GM21717 (cell line): ENCODE results near the gene ME3.

Experiments used
- ATAC-seq: cut with Tn5 transposase; IDR thresholded peaks from one replicate; pipeline ENCODE4 v1.9.1; 2021; ENCODE audit warnings: mild to moderate bottlenecking, moderate library complexity; ENCODE audit not compliant: unreplicated experiment

Gene ME3

DNA sequence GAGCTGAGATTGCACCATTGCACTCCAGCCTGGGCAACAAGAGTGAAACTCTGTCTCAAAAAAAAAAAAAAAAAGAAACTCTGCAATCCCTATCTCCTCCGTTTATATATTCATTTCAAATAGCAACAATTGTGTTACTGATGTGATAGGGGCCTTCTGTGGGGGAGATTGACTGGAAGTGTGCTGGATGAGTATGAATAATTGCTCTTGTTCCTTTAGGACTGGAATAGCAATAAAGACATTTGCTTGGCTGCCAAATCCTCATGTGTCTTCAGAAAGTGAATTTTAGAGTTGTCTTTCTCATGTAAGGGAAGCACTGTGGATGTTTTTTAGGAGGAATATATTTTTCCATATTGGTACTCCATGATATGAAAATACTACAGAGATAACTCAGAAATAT, 21.1 kb upstream of the ME3 start:
- no peak for ATAC-seq

DNA sequence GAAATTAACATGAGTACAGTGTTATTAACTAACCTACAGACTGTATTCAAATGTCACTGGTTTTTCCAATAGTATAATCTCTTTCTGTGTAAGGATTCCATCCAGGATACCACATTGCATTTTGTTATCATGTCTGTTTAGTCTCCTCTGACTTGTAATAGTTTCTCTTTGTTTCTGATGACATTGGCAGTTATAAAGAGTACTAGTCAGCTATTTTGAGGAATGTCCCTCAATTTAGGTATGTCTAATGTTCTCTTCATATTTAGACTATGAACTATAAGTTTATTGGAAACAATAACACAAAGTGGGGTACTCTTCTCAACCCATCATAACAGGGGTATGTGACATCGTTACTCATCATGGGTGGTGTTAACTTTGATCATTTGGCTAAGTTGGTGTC, 20.3 kb upstream of the ME3 start:
- no peak for ATAC-seq

DNA sequence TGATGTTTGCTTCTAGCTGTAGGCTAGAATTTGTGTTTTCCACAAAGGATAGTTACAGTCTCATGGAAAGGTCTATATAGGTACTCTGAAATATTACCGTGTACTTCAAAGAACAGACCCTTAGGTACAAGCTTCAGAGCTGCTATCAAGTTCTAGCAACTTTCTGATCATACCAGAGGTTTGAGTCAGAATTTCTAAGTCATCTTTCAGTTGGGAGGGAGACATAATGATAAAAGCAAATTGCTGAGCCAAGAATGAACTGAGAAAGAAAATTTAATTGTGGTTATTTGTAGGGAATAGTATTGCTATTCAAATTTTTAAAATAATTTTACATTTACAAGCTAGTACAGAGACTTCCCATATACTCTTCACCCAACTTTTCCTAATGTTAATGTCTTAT, 19.9 kb upstream of the ME3 start:
- ATAC-seq: no peak

DNA sequence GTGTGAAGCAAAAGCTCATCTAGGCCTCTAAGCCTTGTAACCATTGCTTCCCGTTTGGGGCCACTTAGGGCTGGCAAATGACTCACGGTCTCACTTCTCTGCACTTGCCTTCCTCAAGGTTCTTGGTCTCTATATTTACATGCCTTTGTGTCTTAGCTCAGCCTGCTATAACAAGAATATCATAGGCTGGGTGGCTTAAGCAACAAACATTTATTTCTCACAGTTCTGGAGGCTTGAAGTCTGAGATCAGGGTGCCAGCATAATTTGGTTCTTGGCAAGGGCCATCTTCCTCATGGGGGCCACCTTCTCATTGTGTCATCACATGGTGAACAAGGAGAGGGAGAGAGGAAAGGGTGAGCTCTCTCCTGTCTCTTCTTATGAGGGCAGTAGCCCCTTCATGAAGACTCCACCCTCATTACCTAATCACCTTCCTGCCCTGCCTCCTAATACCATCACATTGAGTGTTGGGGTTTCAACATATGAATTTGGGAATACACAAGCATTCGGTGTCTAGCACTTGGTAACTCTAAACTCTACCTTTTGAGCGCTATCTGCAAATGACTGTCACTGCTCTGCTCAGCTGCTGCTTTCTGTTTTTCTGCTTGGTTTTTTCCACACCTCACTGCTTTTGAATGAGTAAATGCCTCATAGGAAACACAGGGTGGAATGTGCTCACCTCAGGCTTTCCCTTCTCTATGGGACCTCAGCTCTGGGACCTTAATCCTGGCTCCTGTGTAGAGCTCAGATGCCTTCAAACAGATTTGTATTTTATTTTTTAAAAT, 16.2 kb upstream of the ME3 start:
- peak; percentile 95 for ATAC-seq

DNA sequence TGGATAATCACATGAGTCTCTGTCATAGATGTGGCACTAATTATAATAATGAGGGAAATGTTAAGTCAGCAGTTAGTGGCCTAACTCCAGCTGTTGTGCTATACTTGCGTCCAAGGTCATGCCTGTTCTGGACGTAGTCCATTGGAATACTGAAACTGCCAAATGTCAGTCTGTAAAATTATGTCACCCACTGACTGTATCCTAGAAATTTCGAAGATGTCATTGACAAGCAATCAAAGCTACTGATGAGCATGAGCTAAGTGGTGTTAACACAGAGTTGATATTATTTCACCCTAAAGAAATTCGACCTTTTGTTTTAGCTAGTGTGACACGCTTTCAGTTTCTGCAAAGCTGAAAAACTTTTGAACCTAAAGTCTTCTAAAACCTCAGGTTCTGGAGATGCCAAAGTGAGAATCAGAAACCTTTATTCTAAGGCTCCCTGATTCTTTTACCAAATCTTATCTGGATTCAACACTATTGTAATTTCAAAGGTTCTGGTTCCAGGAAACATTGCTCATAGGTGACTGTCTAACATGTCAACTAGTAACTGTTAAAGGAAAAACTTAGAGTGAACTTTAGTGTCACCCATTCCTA, 14.9 kb upstream of the ME3 start:
- no peak for ATAC-seq

DNA sequence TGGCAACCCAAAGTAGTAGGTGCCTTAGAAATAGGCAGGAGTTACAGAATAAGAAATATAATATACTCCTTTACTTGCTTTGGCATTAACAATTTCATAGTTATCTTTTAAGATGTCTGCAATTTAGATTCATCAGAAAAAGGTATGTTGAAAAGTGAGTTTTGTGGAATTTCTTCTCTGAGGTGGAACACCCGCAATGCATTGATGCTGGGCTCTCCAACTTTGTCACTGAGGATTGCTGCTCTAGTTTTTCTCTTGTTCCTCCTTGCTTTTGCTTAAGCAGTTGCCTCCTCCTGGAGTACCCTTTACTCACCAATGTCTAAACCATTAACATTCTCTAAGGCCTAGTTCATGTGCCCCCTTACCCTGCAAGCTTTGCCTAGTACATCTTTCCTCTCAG, 14.1 kb upstream of the ME3 start:
- ATAC-seq: no peak

DNA sequence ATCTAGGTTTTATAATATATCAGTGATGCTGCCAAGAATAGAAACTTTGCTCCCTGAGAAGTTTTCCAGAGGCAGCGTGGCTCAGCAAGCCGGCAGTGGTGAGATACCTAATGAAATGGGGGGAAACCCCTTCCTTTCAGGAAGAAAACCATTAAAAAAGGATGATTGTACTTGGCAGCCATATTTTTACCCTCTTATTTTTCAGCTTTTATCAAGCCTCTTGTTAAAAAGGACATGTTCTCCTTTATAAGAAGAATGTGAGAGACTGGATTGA, 9.0 kb upstream of the ME3 start:
- no peak for ATAC-seq

DNA sequence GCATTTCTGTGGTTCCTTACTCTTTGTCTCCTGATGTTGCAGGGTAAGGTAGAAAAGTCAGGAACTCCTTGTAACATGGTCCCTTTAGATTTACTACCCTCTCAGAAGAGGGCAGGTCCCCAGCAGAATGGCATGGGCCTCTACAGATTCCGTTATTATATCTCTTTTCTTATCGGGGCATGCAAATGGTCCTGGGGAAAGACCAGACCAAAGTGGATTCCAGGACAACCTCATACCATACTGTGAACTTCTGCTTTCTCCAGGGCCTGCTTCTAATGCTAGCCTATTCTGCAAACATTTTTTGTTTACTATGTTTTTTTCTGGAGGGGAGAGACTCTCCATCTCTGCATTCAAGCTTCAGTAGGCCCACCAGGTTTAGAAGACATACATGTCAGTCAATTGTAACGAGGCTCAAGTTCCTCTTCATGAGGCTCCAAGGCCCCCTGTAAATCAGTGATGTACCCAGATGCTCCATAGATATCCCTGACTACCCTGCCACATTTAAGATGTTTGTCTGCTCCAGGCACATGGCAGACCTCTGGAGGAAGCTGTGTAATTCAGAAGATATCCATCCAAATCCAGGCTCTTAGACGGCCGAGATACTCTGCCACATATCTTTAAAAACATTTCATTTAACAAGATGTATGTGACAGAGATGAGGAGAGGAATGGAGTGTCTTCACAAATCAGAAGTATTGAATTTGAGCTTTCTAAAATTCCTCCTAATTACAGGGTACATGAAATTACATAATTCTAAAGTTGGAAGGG, 8.5 kb upstream of the ME3 start:
- no peak for ATAC-seq

DNA sequence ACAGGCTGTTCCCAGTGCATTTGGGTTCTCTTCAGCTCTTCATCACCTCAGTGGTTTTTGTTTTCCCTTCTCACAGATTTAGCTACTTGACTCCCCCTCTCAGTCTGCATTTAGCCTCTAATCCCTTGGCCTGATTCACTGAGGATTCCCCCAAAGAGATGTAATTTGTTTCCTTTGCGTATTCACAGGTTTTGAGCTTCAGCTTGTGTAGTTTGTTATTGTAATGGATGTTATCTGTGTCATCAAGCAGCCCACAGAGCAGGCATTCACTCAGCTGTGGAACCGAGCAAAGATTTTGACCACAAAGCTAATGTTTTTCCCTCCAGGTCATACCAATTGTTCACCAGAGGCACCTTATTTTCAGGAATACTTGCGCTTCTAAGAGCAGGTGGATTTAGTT, 6.4 kb upstream of the ME3 start:
- no peak for ATAC-seq

DNA sequence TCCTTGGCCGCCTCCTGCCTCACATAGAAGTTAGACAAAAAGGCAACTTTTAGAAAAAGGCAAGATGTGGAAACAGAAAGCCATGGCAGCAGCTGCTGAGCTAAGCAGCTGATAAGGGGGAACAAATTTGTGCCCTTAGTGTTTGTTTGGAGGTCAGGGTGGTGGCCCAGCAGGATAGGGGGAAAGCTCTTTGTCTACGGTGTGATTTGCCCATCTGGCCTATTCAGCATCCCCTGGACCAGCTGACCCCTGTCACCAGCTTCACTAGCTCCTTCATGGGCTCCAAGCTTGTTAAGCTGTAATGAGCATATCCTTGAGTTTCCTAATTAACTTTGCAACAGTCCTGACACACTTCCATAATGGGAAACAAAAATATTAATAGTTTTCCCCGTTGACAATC, 5.9 kb upstream of the ME3 start:
- ATAC-seq: no peak

DNA sequence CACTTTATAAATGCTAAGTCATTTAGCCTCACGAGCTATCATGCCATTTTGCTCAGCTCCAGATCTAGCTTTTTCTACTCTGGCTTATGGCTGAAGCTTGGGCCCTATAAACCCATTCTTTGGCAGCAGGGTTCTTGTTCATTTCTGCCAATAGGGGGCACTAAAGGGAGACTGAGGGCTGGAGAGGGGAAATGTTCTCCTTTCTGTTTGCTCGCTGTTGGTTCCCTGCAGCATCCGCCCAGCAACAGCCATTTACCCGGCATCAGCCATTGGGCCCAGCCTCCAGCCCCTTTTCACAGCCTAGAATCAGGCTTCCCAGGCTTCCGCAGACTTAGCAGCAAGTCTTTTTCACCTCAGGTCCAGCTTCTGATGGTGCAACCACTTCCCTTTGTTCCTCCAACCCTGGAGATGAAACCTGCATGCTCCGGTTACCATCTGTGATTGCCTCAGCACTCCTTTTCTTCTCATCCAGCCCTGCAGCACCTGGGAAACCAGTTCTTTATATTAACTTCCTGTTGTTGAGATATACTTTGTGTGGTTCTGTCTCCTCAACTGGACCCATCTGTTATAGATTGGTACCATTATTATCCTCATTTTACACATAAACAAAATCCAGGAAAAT, 4.2 kb upstream of the ME3 start:
- ATAC-seq: no peak

DNA sequence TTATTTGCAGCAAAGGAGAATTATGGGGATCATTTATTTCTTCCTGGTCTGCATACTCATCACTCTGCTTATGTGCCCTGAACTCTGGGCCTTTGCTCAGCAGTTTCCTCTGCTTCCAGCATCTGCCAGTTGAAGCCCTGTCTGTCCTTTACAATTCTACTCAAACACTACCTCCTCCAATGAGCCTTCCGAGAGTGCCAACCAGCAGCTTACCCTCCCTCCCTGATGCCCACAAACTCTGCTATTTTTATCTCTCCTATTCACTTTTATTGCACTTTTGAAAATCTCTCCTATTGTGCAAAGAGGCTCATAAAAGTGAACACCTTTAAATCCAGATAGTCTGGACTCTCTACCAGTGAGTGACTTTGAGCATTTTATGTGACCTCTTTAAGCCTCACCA, 3.6 kb upstream of the ME3 start:
- ATAC-seq: no peak

DNA sequence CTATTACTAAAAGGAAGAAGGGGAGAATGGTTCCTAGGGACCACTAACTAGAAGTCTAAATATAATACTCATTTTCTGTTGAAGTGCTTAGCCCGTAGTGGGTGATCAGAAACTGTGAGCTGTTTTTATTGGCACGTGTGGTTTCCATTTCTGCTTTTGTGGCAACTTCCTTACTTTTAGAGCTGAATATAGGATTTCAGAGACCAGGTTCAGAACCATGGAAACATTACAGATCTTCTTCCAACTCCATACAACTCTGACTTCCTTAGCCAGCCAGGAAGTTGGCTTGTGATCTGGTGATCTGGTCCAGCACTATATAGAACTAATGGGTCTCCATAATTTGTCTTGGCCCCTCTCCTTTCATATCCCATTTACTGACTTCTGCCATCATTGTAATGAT, 2.6 kb upstream of the ME3 start:
- ATAC-seq: no peak

DNA sequence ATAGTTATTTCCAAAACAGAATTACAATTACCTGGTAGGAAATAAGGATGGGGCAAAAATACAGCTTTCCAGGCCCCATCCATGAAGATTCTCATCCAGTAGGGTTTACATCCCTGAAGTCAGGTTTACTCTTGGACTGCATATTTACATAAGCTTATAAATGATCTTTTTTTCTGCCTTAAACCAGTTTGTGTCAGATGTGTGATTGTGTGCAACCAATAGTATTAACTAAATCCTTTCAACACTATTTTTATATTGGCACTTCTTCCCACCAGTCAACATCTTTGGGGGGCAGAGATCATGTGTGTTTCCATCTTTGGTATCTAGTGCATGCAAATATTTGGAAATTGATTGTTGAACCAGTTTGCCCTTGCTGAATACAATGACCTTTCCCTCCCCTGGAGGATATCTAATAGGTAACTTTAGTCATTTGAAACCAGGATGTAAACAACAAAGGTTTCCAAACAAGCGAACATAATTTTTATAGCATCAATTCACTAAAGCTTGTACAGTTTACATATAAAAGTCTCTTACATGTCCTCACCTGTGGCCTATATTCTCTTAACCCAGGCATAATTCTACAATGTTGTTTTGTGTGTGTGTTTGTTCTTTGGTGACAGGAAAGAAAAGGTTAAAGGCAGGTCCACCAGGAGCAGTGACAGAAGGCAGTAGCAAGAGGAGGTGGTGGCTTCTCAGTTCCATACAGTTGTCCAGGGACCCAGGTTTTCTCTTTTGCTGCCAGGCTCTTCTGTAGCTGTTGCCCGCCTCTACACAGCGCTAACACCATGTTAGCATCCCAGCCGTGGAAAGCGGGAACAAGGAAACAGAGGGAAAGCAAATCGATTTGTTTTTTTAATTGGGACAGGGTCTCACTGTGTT, 1.7 kb upstream of the ME3 start:
- ATAC-seq: no peak

DNA sequence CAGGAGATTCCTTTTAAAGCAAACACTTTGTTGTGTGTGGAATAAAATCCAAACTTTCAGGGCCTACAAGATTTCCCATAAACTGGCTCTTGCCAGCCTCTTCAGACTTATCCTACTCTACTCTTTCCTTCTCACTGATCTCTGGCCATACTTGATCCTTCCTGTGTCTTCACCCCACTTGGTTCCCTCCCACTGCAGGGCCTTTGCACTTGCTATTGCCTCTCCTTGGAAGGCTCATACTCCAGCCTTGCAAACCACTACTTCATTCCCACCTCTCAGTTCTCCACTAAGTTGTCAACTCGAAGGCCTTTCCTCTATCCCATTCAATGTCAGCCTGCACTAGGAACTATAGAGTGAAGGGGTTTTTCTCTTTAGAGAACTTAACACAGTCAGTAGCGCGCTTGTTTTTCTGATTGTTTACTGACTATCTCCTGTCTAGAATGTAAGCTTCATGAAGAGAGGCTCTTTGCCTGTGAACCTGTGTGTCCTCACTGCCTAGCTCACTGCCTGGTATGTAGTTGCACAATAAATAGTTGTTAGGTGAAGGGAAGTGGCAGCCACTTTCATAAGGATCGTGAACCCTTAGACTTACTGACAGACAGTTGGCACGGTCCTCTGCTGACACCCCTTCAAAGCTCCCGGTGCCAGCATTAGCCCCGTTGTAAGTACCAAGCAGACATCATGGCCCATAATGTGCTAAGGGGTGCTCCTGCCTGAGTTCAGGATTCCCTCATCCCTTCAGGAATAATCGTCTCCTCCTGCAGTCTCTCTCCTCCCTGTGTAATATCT, 833 bp upstream of the ME3 start:
- ATAC-seq: no peak

DNA sequence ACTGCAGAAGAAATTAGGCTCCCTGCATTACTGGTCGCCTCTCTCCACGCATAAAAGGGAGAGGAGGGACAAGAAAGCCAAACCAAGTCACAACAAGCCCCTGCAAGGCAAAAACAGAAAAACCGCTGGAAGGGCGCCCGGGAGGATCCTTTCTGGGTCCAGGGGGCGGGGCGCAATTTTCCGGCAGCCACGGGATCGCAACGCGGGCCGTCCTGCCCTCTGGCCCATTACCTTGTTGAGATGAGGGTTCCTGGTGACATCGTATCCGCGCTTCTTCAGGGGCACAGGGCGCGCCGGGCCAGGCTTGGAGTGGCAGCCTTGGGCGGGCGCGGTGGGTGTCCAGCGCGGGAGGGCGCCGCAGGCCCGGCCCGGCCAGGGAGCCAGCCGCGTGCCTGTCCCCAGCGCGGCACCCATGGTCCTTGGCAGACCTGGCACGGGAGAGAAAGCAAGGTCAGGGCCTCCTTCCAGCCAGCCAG, 847 bp downstream of the ME3 start:
- no peak for ATAC-seq

DNA sequence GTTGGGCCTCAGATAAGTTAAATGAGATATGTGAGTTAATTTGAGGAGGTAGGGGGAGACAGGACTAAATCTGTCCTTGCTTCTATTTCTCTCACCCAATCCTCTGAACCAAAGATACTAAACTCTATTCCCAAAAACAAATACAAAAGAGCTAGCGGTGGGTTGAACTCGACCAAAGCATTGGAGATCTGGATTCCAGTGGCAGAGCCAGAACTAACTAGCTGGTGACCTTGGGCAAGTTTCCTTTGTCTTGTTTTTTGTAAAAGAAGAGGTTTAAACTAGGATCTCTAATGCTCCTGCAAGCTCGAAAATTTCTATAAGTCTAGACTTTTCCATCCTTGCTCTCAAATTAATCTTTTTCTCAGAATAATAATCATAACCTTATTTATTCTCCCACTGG, 1.5 kb downstream of the ME3 start:
- ATAC-seq: no peak

DNA sequence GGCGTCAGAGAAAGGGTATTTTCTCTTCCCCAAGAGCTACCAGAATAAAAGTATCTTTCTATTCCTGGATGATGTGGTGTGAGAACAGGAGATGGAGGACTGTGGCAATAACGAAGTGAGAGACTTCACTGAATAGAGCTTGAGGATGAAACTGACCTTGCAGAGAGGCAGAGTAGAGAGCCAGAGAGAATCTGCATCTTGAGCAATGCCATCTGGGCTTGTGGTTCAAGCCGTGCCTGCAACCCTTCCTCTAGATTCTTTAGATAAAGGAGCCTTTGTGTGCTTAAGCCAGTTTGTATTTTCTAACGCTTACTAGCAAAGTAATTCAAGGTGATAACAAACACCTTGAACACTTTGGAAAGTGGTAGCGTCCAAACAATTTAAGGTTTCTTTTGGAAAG, 2.2 kb downstream of the ME3 start:
- no peak for ATAC-seq

DNA sequence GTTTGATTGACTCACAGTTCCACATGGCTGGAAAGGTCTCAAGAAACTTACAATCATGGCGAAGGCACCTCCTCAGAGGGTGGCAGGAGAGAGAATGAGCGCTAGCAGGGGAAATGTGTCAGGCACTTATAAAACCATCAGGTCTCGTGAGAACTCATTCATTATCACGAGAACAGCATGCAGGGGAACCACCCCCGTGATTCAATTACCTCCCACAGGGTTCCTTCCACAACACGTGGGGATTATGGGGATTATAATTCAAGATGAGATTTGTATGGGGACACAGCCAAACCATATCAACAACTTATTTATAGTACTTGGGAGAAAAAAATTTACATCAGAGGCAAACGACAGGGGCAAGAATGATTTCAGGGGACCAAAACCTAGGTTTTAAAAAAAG, 3.0 kb downstream of the ME3 start:
- ATAC-seq: no peak

DNA sequence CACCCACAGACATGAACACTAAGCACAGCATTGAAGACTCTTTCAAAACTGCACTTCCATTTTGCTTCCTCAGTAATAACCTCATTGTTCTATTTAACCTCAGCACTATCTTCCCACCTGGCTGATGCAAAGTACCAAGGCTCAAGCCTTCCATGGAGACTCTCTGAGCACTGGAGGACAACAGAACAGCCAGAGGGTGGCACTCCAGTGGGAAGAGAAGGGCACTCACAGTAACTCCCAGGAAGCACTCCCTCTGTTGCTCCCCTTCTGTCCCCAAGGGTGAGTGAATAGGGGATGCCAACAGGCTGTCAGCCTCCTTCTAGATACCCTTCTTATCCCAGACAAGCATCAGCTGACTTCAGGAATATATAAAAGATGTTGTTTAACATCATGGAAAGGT, 3.5 kb downstream of the ME3 start:
- ATAC-seq: no peak
